HepG2 (cell line): ENCODE data around the gene SRP72. TPM values are rescaled to one million over a fixed set of nuclear protein-coding genes. Genes with fewer than 3 reads are reported as not detected.

Source experiments
- ATF5 ChIP-seq: sonication (generic); formaldehyde crosslinking; IDR thresholded peaks from 2 replicates; pipeline ENCODE4 v1.4.0; 2020; ENCODE audit warnings: mild to moderate bottlenecking, low read depth, missing genetic modification reagents
- CCAR2 ChIP-seq: fragments of 200-400 bp; formaldehyde crosslinking; optimal IDR thresholded peaks from 2 replicates; pipeline ENCODE3; 2018; ENCODE audit warnings: low read depth, mild to moderate bottlenecking, low read length, moderate library complexity
- DNMT1 ChIP-seq: sonication (generic); formaldehyde crosslinking; IDR thresholded peaks from 2 replicates; pipeline ENCODE4 v1.5.1; 2020; ENCODE audit warnings: mild to moderate bottlenecking, missing genetic modification reagents
- E2F1 ChIP-seq: sonication (generic); formaldehyde crosslinking; IDR thresholded peaks from 2 replicates; pipeline ENCODE4 v1.5.0; 2020; ENCODE audit warnings: missing genetic modification reagents
- FOXM1 ChIP-seq: sonication (generic); formaldehyde crosslinking; IDR thresholded peaks from 2 replicates; pipeline ENCODE4 v1.5.0; 2020; ENCODE audit warnings: missing genetic modification reagents
- MTF1 ChIP-seq: sonication (generic); formaldehyde crosslinking; IDR thresholded peaks from 2 replicates; pipeline ENCODE4 v1.5.0; 2020; ENCODE audit warnings: missing genetic modification reagents
- MXD4 ChIP-seq: IDR thresholded peaks from 2 replicates; pipeline ENCODE4 v1.6.1; 2016; ENCODE audit warnings: mild to moderate bottlenecking, missing biosample characterization, missing genetic modification reagents
- PLSCR1 ChIP-seq: sonication (generic); formaldehyde crosslinking; IDR thresholded peaks from 2 replicates; pipeline ENCODE4 v1.5.0; 2020; ENCODE audit warnings: missing genetic modification reagents, mild to moderate bottlenecking, borderline replicate concordance
- SIN3B ChIP-seq: fragments of 150-350 bp; IDR thresholded peaks from 2 replicates; pipeline ENCODE4 v1.6.1; 2014; ENCODE audit warnings: low read length
- SMC3 ChIP-seq: IDR thresholded peaks from 2 replicates; pipeline ENCODE4 v1.6.1; 2011; ENCODE audit warnings: low read length, improper control_type of control experiment
- SOX6 ChIP-seq, 2 experiments: fragments of 450-650 bp in 1 of 2; sonication (generic) in 1 of 2; formaldehyde crosslinking in 1 of 2; IDR thresholded peaks; 2 replicates each; pipeline versions ENCODE4 v1.4.0 to v1.6.1; 2017 to 2020; ENCODE audit warnings: antibody characterized with exemption in 1 of 2, mild to moderate bottlenecking in 1 of 2, missing genetic modification reagents in 1 of 2
- ZHX2 ChIP-seq, 2 experiments: sonication (generic) in 1 of 2; formaldehyde crosslinking in 1 of 2; IDR thresholded peaks; 2 replicates each; pipeline versions ENCODE4 v1.6.1 to v1.9.0; 2014 to 2022; ENCODE audit warnings: antibody characterized with exemption in 1 of 2, borderline replicate concordance in 1 of 2, inconsistent platforms in 1 of 2, low read depth in 1 of 2, missing genetic modification reagents in 1 of 2
- ZNF292 ChIP-seq: sonication (generic); formaldehyde crosslinking; IDR thresholded peaks from 2 replicates; pipeline ENCODE4 v1.8.1; 2022; ENCODE audit warnings: mild to moderate bottlenecking, low read depth, missing genetic modification reagents, borderline replicate concordance
- ZNF362 ChIP-seq: sonication (generic); formaldehyde crosslinking; IDR thresholded peaks from 2 replicates; pipeline ENCODE4 v1.4.0; 2020; ENCODE audit warnings: missing genetic modification reagents, mild to moderate bottlenecking, borderline replicate concordance
- ZNF496 ChIP-seq: sonication (generic); formaldehyde crosslinking; IDR thresholded peaks from 2 replicates; pipeline ENCODE4 v1.8.1; 2023; ENCODE audit warnings: mild to moderate bottlenecking, moderate library complexity, missing genetic modification reagents; ENCODE audit not compliant: insufficient replicate concordance
- ZNF570 ChIP-seq: sonication (generic); formaldehyde crosslinking; IDR thresholded peaks from 2 replicates; pipeline ENCODE4 v1.4.0; 2020; ENCODE audit warnings: mild to moderate bottlenecking, missing genetic modification reagents, borderline replicate concordance
- ZNF703 ChIP-seq: sonication (generic); formaldehyde crosslinking; IDR thresholded peaks from 2 replicates; pipeline ENCODE4 v1.5.1; 2020; ENCODE audit warnings: missing genetic modification reagents, mild to moderate bottlenecking, moderate library complexity, borderline replicate concordance
- polyA plus RNA-seq, 8 experiments: library from polyadenylated mRNA; depleted of rRNA in 3 of 8; stranded (reverse) in 7 of 8; unstranded in 1 of 8; fragments of >200 nt; fragmentation: Illumina TruSeq in 4 of 8; extraction: Trizol in 4 of 8; gene quantifications; 2 replicates each; pipeline versions ENCODE4 v1.2.1 to v1.2.3, GENCODE V29; 2011 to 2016; ENCODE audit warnings: low read depth in 4 of 8, missing spikeins in 1 of 8, mixed read lengths in 1 of 8; ENCODE audit not compliant: insufficient read depth in 1 of 8
- total RNA-seq, 5 experiments: library from RNA; depleted of rRNA; stranded (reverse); fragments of >200 nt; fragmentation: Illumina TruSeq; extraction: Trizol; gene quantifications; 2 replicates each; pipeline ENCODE4 v1.2.3, GENCODE V29; 2016; ENCODE audit warnings: low read depth in 1 of 5

The SRP72 gene
- total and polyA plus RNA-seq, 2 of the 13 experiments (the other 11 are each of a cell fraction or from before 2014, with no cell fraction given) = 64.9 to 75.6 TPM

GRCh38 chr4:56467284-56468096 lies at the start of gene SRP72 (continued):
- peak; percentile 40; the same call in 1 of the 2 replicates for TF ChIP-seq ZNF703
- no peak for TF ChIP-seq SMC3
- 0 out of 2 replicates have a peak, but pooled peaks have one; percentile 24 for TF ChIP-seq ATF5 (CRISPR knock-in tag)
- TF ChIP-seq MXD4 (CRISPR knock-in tag) = no peak; the same call in 1 of the 2 replicates
- peak; percentile 33 for TF ChIP-seq CCAR2
- no peak for TF ChIP-seq ZNF496
- TF ChIP-seq E2F1 (CRISPR knock-in tag) = no peak
- 0 out of 2 replicates have a peak, but pooled peaks have one; percentile 13 for TF ChIP-seq ZNF362 (CRISPR knock-in tag)
- TF ChIP-seq PLSCR1 (CRISPR knock-in tag) = no peak
- no peak for TF ChIP-seq FOXM1
- no peak for TF ChIP-seq ZNF292 (CRISPR knock-in tag)
- no peak for TF ChIP-seq SOX6 (IDR thresholded peaks at IDR 0.05)
- TF ChIP-seq SOX6 (CRISPR knock-in tag; IDR thresholded peaks at IDR 0.05) = peak; percentile 42; the same call in 1 of the 2 replicates
- 0 out of 2 replicates have a peak, but pooled peaks have one; percentile 45 for TF ChIP-seq ZHX2 (IDR thresholded peaks at IDR 0.05; ENCODE audit: low read depth)
- no peak for TF ChIP-seq ZHX2 (CRISPR knock-in tag; IDR thresholded peaks at IDR 0.05; ENCODE audit: borderline replicate concordance)
- peak; percentile 66; the same call in 1 of the 2 replicates for TF ChIP-seq SIN3B
- no peak for TF ChIP-seq MTF1
- no peak for TF ChIP-seq DNMT1 (CRISPR knock-in tag)
- TF ChIP-seq ZNF570 (CRISPR knock-in tag) = no peak
